SIG-M5 treated with dmso at 0.1 percent for 504 hours (cell line): Measurements from ENCODE around the gene AFDN.
A peak's percentile ranks its signal among the peaks of the same experiment; 100 is the strongest.

ENCODE experiments used
- DNase-seq: peaks from one replicate; lab custom pipeline; 2025; ENCODE audit not compliant: unreplicated experiment; lab: John Stamatoyannopoulos, UW

AFDN gene

GRCh38 chr6:167795874-167796191 lies 30.9 kb upstream of the AFDN start:
- no peak for DNase-seq

GRCh38 chr6:167796192-167796981 lies 30.3 kb upstream of the AFDN start:
- DNase-seq = no peak

- DNase-seq = no peak
These were observed 29.7 kb upstream of the AFDN start for GRCh38 chr6:167797011-167797471.

GRCh38 chr6:167797476-167798265 lies 29.0 kb upstream of the AFDN start:
- no peak for DNase-seq

GRCh38 chr6:167798453-167798852 lies 28.3 kb upstream of the AFDN start:
- DNase-seq = no peak

GRCh38 chr6:167799033-167799821 lies 27.5 kb upstream of the AFDN start:
- DNase-seq = no peak

GRCh38 chr6:167800549-167800948 lies 26.2 kb upstream of the AFDN start:
- no peak for DNase-seq

GRCh38 chr6:167801263-167801662 lies 25.4 kb upstream of the AFDN start:
- no peak for DNase-seq

GRCh38 chr6:167802339-167802738 lies 24.4 kb upstream of the AFDN start:
- DNase-seq = no peak

- no peak for DNase-seq
These were observed 22.9 kb upstream of the AFDN start for GRCh38 chr6:167803816-167804215.

GRCh38 chr6:167804281-167805013 lies 22.3 kb upstream of the AFDN start:
- no peak for DNase-seq

- DNase-seq = no peak
These were observed 21.2 kb upstream of the AFDN start for GRCh38 chr6:167805349-167806060.

- DNase-seq = no peak
These were observed 20.5 kb upstream of the AFDN start for GRCh38 chr6:167806061-167806700.

GRCh38 chr6:167807200-167807599 lies 19.5 kb upstream of the AFDN start:
- no peak for DNase-seq

- no peak for DNase-seq
These were observed 19.0 kb upstream of the AFDN start for GRCh38 chr6:167807756-167808155.

- DNase-seq = no peak
These were observed 15.7 kb upstream of the AFDN start for GRCh38 chr6:167811040-167811439.

- no peak for DNase-seq
These were observed 15.1 kb upstream of the AFDN start for GRCh38 chr6:167811442-167812087.

- DNase-seq = no peak
These were observed 14.6 kb upstream of the AFDN start for GRCh38 chr6:167812088-167812487.

GRCh38 chr6:167815296-167815980 lies 11.3 kb upstream of the AFDN start:
- DNase-seq = peak; percentile 12
